LNCAP (cell line): ENCODE data around the gene CCP110.

Experiments
- TF ChIP-seq, protein P1 (sequence below): fragments of 450-650 bp; IDR thresholded peaks from 2 replicates; pipeline ENCODE4 v1.5.1; 2017; ENCODE audit warnings: mild to moderate bottlenecking

The CCP110 gene

DNA sequence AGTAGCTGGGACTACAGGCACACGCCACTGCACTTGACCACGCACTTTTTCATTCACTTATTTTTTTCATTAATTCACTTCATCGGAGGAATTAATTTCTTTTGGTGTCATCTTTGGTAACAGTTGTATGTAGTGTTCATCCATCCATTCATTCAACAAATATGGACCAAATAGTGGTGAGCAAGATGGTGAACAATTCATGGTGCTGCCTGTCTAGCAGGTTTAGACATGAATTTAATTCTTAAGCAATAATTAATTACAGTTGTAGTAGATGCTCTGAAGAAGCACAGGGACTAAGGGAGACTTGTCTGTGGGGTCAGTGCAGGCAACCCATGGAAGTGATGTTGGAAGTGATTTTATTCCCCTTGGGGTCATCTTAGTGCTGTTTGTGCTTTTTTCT, 24.3 kb upstream of the CCP110 start:
- TF ChIP-seq, protein P1, sequence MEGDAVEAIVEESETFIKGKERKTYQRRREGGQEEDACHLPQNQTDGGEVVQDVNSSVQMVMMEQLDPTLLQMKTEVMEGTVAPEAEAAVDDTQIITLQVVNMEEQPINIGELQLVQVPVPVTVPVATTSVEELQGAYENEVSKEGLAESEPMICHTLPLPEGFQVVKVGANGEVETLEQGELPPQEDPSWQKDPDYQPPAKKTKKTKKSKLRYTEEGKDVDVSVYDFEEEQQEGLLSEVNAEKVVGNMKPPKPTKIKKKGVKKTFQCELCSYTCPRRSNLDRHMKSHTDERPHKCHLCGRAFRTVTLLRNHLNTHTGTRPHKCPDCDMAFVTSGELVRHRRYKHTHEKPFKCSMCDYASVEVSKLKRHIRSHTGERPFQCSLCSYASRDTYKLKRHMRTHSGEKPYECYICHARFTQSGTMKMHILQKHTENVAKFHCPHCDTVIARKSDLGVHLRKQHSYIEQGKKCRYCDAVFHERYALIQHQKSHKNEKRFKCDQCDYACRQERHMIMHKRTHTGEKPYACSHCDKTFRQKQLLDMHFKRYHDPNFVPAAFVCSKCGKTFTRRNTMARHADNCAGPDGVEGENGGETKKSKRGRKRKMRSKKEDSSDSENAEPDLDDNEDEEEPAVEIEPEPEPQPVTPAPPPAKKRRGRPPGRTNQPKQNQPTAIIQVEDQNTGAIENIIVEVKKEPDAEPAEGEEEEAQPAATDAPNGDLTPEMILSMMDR, result no peak

DNA sequence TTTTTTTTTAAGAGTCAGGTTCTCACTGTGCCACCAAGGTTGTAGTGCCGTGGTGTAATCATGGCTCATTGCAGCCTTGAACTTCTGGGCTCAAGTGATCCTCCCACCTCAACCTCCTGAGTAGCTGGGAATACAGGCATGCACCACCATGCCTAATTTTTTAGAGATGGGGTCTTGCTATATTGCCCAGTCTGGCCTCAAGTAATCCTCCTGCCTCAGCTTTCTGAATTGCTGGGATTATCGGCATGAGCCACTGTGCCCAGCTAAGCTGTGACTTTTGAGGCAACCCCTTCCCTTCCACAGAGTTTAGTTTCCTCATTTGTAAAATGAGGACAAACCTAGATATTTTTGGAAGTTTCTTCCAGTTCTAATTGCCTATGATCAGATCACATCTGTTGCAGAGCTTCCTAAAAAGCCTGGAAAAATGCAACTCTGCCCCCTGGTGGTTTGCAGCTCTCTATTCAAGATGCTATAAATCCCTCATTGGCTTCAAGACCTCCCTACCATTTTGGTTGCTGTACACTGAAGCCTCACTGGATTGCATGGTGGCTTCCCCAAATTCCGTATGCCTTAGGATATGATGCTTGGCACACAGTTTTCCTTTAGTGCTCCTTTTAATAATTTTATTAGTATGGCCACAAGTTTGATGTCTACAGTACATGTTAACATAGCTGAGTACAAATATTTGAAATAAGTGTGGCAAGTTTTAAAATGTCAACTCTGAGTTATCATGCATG, 21.2 kb upstream of the CCP110 start:
- TF ChIP-seq, protein P1, result peak; percentile 84

DNA sequence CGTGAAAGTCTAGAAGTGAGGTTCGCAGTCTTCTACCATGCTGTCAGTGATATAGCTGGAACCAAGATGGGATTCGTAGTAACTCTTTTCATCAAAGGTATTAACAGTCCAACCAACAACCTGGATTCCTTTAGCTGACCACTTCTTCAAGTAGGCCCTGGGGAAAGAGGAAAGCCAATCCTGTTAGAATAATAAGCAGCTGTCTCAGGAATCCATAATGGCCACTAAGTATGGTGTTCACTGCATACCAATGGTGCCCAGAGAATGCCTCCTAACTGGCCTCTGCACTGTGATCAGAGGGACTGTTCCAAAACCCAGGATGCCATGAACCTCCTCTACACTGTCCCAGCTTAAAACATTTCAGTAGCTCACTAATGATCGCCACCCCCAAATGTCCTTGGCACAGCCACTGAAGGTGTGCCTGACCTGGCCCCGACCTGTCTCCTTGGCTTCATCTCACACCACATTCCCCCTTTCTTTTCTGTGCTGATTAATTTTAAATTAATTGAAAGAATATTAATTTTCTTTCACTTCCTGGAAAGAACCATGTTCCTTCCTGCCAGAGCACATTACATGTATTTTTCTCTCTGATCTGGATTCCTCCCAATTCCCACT, 20.2 kb upstream of the CCP110 start:
- TF ChIP-seq, protein P1, result no peak

DNA sequence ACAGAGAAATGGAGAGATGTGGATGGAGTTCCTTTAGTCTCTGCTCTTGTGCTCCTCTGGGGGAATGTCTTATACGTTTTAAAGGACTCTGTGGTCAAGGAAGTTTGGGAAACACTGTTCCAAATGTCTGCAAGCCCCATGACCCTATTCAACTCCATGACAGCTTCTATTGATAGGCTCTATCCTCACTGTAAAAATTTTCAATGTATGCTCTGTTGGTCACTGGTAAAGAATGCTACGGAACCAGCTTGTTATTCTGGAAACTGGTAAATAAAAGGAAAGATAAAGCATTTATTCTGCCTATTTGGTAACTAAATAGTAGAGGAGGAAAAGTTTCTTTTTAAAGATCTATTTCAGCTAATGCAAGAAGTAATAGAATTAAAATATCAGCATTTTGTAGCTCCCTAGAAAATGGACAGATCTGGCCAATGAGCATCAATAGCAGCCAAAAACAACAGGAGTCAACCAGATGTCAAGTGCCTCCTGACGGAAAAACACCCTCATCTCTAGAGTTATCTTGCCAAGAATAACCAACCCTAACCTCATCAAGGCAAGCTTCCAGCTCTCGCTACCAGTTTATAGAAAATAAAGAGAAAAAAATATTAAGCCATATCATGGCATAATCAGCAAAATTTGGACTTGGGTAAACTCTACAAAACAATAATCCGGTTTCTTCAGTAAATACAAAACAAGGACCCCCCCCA, 18.0 kb upstream of the CCP110 start:
- TF ChIP-seq, protein P1, result no peak

DNA sequence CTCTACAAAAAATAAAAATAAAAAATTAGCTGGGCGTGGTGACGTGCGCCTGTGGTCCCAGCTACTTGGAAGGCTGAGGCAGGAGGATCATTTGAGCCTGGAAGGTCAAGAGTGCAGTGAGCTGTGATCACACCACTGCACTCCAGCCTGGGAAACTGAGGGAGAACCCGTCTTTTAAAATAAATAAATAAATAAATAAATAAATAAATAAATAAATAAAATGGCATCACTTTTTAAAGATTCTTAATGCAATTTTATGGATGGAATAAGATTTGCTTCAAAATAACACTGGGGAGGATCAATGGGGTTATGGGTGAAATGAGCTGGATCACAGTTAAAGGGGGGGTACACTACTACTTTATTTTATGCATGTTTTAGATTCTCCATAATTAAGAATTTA, 16.8 kb upstream of the CCP110 start:
- TF ChIP-seq, protein P1, result no peak

DNA sequence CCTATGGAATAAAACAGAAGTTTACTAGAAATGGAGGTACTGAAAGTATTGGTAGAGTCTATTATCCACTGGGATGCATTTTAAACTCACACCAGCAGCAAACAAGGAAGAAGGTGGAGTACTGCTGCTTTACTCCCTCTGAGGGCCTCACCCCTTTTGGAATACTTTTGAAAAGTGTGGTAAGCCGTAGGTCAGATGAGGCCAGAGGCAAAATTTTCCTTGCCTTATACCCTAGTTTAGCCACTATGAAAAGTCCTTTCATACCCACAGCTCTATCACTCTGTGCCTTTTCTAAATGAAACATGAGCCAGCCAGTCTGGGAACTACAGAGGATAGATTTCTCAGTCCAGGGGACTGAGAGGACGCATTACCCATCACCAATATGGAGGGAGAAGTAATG, 15.9 kb upstream of the CCP110 start:
- TF ChIP-seq, protein P1, result no peak

DNA sequence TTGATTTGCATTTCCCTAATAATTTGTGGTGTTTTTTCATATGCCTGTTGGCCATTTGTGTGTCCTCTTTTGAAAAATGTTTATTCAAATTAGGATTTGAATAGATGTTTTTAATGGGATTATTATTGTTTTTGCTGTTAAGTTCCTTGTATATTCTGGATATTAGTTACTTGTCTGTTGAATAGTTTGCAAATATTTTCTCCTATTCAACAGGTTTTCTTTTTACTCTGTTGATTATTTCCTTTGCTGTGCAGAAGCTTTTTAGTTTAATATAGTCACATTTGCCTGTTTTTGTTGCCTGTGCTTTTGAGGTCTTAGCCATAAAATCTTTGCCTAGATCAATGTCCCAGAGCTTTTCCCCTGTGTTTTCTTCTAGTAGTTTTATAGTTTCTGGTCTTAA, 11.4 kb upstream of the CCP110 start:
- TF ChIP-seq, protein P1, result no peak
